Kidney epithelial cell (primary cell): ENCODE data around the gene SKA2. TPM values are rescaled to one million over a fixed set of nuclear protein-coding genes. Genes with fewer than 3 reads are reported as not detected.

ENCODE experiments used
- DNase-seq: peaks from one replicate; pipeline ENCODE4 v3.0.0-alpha.2; 2010; ENCODE audit warnings: low read depth
- H3K27me3 ChIP-seq: 2 replicates; pipeline ENCODE4 v1.6.0; 2011; ENCODE audit warnings: low read length; ENCODE audit not compliant: control insufficient read depth, insufficient read depth
- H3K36me3 ChIP-seq: 2 replicates; pipeline ENCODE4 v1.5.1; 2011; ENCODE audit warnings: low read length; ENCODE audit not compliant: control insufficient read depth, insufficient read depth
- H3K4me3 ChIP-seq: 2 replicates; pipeline ENCODE4 v1.5.1; 2011; ENCODE audit warnings: low read depth, mild to moderate bottlenecking, control low read depth, low read length
- CTCF ChIP-seq: IDR thresholded peaks from 2 replicates; pipeline ENCODE4 v1.5.1; 2011; ENCODE audit warnings: mild to moderate bottlenecking, moderate library complexity, low read length, control low read depth, inconsistent platforms; ENCODE audit not compliant: insufficient read depth, poor library complexity, severe bottlenecking
- total RNA-seq: library from RNA; depleted of rRNA; stranded (reverse); fragments of >200 nt; gene quantifications from 2 replicates; pipeline ENCODE4 v1.2.3, GENCODE V29; 2015

The SKA2 gene
- total RNA-seq, 1 donor from 2014 or later = 42.8 TPM

DNA sequence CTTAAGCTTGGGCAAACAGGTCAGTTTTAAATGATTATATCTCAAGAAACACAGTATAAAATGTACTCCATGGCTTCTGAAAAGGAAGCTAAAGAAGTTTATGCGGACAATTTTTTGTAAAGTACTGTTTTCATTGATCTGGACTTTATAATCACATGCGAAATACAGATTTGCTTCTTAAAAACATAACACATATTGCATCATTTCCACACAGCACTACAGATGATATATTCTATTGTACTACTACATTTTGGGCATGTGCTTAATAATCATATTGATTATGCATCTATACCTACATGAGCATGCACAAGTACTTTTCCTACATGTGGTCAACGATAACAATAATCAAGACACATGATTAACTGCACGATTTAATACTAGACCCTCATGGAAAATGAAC lies 70.8 kb downstream of the SKA2 start:
- Histone ChIP-seq H3K36me3 (no peaks in the 10 kb centered on the region), H3K4me3 (no peak overlapping the region), H3K27me3 (no peaks in the 10 kb centered on the region)
- DNase-seq = no peak
- TF ChIP-seq CTCF = no peak

DNA sequence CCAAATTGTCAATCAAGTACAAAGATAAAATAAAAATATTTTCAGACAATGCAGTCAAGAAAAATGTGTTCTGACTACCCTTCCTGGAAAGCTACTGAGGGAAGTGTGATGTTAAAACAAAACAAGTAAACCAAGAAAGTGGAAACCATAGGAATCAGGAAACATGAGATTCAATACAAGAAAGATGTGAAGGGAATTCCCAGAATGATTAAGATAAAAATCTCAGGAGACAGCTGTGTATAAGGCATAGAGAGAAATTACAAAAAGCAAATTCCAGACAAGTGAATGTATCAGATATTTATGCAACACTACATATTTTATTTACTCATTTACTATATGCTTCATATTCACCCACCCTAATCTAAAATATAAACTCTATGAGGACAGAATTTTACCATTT lies 80.5 kb downstream of the SKA2 start:
- no peak for TF ChIP-seq CTCF
- Histone ChIP-seq H3K36me3 (no peaks in the 10 kb centered on the region), H3K27me3 (no peaks in the 10 kb centered on the region), H3K4me3 (no peak overlapping the region)
- DNase-seq = no peak

GRCh38 chr17:59073972-59074371 lies 81.0 kb downstream of the SKA2 start:
- no peak for TF ChIP-seq CTCF
- Histone ChIP-seq H3K27me3 (no peaks in the 10 kb centered on the region), H3K36me3 (no peaks in the 10 kb centered on the region), H3K4me3 (no peak overlapping the region)
- no peak for DNase-seq

GRCh38 chr17:59069856-59070255 lies 85.1 kb downstream of the SKA2 start:
- no peaks in the 10 kb centered on the region for H3K27me3 ChIP-seq
- H3K36me3 ChIP-seq = no peaks in the 10 kb centered on the region
- no peak overlapping the region for H3K4me3 ChIP-seq
- no peak for TF ChIP-seq CTCF
- DNase-seq = no peak

DNA sequence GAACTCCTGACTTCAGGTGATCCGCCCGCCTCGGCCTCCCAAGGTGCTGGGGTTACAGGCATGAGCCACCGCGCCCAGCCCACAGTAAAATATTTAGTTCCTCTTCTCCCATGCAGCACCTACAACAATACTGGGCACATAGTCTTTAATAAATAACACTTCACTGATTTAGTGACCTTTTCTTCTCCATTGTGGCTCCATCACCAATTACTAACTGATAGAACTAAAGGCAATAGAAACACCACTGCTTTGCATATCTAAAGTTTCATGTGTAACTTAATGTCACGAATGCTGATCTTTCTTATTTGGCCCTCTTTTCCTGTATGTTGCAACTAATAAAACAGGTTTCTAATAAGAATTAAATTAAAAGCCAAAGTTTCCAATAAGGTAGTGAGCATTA lies 87.2 kb downstream of the SKA2 start:
- no peak for TF ChIP-seq CTCF
- Histone ChIP-seq H3K4me3 (no peak overlapping the region), H3K27me3 (no peaks in the 10 kb centered on the region), H3K36me3 (no peaks in the 10 kb centered on the region)
- DNase-seq = no peak

- no peak for TF ChIP-seq CTCF
- H3K4me3 ChIP-seq = no peak overlapping the region
- no peaks in the 10 kb centered on the region for H3K27me3 ChIP-seq
- no peak for DNase-seq
- no peaks in the 10 kb centered on the region for H3K36me3 ChIP-seq
Observed at GRCh38 chr17:59067340-59067739, 87.6 kb downstream of the SKA2 start.
